ENCODE data around the gene CAMTA1.

CAMTA1 gene

GRCh38 chr1:7573481-7573880 lies 788.2 kb downstream of the CAMTA1 start:
- DNase-seq, result no peak

DNA sequence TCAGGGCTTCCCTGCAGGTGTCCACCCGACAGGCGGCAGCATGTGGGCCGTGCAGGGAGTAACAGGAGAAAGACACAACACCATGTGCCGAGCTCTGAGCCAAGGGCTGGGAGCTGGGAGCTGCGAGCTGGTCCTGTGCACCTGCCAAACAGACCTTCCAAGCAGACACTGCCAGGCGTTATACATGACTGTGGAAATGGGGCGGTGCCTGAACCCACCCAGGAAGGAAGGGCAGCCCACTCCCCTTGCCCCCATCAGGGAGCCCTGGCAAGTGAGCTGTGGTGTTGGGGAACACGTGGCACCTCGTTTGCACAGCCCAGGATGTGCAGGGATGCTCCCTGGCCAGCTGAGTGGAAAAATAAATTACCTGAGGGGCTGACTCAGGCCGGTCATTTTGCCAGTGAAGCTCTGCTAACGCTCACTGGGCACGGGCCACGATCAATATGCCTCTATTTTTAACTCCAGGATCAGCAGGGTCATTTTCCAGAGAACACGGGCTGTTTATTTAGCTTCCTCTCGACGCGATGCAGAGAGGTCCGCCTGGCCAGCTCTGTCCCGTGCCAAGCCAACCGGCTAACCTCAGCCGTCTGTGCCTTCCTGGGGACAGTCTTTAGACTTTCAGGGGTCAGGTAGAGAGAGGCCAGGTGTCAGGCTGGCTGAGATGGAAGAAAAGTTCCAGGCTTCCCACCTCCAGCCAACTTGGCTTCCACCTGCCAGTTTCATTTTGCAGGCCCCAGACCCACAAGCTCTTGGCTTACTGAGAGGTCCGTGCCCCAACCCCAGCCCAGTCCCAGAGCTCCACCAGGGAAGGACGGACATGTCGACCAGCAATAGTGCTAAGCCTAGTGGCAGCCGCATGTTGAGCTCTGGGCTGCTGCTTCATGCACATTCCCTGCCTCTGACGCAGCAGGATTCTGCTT lies 789.1 kb downstream of the CAMTA1 start:
- DNase-seq, result peak; percentile 61

GRCh38 chr1:7575041-7575400 lies 789.8 kb downstream of the CAMTA1 start:
- DNase-seq, result no peak

- DNase-seq, result no peak
These were observed 791.8 kb downstream of the CAMTA1 start for GRCh38 chr1:7576946-7577657.

DNA sequence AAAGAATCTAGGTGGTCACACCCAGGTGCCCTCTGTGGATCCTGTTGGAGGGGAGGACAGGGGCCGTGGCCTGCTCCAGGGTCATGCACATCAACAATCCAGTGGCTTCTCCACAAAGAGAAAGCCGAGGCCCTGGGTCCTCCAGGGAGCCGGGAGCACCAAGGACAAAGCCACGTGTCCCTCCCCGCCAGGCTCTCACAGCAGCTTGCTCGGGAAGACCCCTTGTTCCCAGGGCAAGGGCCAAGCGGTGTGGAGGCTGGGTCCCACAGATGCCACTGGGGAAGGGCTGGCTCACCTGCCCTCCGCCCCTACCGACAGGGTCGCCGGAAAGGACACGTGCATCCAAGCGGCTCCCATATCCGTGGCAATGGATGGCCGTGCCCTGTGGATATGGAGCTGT lies 793.0 kb downstream of the CAMTA1 start:
- DNase-seq, result no peak

- no peak for DNase-seq
These were observed 793.8 kb downstream of the CAMTA1 start for GRCh38 chr1:7579016-7579415.

DNA sequence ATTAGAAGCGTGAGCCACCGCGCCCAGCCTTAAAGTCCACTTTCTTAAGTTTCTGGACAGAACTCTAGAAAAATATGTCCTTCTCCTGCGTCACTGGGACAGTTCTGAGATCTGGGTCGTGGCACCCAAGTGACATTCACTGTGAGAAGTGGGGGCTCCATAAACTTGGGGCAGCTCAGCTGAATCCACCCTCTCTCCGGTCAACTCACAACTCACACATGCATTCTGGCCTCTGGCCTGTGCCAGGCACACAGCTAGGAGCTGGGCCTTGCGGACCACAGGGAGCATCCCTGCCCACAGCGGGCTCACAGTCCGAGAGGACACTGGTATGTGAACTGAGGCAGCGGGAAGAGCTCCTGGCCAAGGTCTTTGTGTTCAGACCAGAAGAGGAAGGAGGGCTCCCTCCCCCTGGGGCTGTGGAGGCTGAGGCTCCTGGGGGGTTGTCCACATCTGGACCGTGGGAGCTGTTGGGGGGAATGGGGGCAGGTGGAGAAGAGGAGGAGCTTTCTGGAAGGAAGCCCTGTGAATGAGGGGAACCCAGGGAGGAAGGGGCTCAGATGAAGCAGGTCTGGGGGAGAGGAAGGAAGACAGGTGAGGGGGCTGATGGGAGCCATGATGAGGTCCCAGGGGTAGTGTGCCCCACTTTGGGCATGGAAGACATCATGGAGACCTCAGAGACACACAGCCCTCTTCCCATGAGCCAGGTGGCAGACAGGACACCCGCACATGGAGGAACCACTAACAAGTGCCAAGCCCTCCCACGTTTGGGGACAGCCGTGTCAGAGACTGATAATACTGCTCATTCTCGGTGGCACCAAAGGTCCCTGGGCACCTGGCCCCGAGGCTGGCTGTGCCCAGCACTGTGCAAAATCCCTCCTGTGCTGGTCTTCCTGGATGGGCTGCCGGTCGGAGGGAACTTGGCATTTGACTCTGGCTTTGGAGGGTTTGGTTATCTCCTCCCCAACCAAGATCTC lies 794.9 kb downstream of the CAMTA1 start:
- DNase-seq, result no peak

DNA sequence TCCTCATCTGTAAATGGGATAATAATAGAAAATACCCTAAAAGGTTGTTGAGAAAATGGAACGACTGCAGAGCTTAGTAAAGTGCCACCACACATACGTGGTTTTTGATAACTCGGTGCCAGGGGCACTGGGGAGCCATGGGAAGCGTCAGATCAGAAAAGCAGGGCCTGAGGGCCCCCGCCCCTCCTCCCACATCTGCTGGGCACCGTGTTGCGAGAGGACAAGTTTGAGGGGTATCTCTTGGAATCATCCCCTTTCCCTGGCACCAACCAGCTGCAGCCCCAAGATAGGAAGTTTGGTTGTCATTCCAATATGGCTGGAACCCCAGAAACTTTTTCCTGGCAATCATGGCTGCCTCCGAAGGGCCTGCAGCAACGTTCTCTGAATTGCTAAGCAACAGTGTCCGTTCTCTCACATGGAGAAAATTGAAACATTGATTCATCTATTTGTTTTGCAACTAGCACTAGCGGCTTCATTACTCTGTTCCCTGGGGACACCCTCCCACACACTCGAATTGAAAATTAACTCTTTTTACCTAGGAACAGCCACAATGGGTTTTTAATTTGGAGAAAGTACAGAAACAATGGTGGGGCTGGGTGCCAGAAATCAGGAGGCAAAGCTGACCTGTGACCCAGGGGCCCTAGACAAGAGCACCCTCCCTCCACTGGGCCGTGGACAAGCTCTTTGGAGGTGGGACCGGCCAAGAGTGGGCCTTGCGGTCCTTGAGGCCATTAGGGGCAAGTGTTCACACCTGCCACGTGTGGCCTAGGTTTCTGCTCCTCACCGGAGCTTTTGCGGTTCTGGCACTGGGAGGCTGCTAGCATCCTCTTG lies 795.9 kb downstream of the CAMTA1 start:
- DNase-seq, result peak; percentile 29

- peak; percentile 68 for DNase-seq
These were observed 796.7 kb downstream of the CAMTA1 start for GRCh38 chr1:7581754-7582459.

DNA sequence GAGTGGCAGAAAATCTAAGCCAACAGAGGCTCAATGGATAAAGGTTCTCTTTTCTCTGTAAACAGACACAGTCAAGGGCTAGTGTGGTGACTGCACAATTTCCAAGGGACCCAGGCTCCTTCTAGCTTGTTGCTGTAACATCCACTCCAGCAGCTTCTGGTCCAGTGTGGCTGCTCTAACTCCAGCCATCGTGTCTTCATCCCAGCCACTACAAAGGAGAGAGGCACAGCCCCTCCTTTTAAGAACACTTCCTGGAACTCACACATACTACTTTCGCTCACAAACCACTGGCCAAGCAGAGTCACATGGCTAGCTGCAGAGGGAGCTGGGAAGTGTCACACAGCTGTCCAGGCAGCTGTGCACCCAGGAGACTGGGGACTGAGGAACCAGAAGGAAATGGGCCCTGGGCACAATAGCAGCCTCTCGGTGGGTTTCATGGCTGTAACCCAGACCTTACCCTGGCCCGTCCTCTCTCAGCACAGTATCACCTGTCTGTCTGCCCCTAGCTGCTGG lies 797.3 kb downstream of the CAMTA1 start:
- DNase-seq, result no peak

GRCh38 chr1:7583291-7584096 lies 798.2 kb downstream of the CAMTA1 start:
- DNase-seq, result no peak

DNA sequence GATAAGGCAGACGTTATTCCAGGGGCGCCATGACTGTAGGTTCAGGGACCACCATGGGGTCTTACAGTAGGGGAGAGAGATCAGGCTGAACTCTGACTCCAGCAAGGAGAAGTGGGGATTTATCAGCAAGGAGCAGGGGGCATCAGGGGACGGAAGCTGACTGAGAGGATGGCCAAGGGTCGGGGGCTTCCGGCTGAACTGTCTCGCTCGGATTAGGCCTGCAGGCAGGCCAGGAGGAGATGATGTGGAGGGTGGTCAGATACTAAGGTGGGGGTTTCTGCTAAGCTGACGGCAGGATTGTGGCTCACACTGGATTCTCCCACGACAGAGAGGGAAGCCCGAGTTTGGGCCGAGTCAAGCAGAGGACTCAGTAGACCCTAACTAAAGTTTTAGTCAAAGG lies 798.9 kb downstream of the CAMTA1 start:
- no peak for DNase-seq

DNA sequence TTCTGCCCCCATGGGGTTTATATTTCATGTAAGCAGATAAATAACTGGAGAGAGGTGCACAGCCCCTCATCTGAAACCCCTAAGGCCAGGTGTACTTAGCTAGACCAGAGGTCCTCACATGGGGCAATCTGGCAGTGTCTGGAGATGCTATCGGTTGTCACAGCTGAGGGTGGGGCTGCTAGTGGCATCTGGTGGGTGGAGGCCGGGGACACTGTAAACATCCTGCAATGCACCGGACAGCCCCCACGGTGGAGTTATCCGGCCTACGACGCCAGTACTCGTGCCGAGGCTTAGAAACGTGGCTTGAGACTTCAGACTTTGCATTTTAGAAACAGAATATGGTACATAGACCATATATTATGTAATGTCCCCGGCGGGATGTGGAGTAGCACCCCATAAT lies 799.4 kb downstream of the CAMTA1 start:
- DNase-seq, result no peak

DNA sequence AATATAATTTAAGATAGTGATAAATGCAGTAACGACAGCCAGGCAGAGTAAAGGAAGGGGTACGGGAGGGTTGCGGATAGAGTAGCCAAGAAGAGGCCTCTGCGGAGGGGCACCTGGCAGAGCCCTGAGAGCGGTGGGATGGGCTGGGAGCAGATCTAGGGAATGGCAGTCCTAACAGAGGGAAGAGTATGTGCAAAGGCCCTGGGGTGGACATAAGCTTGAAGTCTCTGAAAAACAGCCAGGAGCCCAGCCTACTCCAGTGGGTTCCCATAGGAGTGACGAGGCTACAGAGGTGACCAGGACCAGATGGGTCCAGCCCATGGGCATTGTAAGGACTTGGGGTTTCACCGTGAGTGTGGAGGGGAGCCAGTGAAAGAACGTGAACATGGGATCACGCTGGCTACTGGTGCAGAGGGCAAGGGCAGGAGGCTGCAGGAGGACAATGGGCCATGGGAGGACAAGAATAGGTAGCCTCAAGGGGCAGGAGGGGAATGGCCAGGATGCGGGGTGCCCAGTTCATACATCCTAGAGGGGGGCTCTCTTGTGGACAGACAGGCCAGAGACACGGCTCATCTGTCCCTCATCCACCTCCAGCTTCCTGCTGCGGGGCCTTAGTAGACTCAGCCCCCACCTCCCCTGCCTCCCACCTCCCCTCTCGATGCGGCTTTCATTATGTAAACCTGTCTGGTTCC lies 800.1 kb downstream of the CAMTA1 start:
- DNase-seq, result no peak

DNA sequence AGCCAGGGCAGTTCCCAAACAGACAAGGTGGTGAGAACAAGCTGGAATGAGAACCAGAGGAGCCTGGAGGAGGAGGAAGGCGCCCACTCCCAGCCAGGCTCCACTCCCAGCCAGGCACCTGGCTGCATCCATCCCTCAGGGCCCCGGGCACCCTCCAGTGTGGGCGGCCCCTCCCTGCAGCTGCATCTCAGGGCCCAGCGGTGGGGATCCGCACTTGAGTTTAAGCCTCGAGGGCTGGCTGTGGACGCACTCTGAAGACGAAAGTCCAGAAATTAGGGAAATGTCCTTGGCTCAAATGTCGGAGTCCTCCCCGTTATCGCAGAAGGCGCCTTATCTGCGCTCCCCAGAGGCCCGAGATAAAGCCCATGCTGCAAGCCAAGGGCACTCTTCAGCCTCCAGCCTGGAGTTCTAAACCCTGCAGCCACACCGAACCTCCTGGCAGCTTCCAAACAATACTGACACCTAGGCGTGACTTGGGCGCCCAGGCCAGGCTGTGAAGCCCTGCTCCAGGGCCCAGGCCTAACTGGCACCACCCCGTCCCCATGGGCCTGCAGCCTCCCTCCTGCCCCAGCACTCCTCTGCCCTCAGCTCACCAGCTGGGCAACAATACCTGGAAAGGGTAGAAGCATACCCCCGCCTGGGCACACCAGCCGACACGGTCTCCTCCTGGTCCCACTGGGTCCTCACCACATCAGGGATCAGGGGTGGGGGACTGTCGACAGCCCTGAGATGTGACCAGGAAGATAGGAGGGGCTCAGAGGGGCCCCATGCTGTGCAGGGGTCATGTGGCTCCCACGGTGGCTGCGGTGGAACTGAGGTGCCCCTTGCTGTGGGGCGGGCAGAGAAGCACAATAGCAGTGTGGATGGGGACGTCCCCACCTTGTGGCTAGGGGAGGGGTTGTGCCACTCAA lies 801.0 kb downstream of the CAMTA1 start:
- DNase-seq, result no peak

- no peak for DNase-seq
These were observed 802.0 kb downstream of the CAMTA1 start for GRCh38 chr1:7587108-7587772.

DNA sequence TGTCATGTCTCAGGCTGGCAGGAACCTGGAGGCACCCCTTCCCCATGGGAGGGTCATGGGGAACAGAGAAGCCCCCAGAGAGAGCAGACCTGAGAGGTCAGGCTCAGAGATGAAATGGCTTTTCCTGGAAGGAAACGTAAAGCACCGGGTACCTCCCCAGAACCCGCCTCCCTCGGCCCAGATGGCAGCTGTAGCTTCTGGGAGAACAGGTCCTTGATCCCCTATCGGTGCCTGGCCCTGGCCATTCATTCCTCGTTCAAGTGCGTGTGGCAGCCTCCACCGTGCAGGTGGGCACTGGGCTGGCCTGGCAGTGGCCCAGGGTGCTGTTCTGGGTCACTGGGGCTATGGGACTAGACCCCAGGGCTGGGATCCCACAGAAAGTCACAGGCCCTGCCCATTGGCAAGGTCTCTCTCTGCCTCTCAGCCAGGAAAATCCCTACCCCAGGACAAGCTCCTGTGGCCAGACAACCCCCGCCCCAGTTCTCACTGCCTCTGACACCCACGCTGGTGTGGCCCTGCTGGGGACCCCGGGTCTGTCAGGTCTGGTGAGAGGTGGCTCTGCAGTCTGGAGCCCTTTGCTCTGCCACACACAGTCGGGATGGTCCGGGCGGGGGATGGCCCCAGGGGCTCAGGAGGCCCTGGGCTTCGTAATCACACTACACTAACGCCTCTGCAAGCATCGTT lies 802.7 kb downstream of the CAMTA1 start:
- no peak for DNase-seq
